BLaER1 treated with 17β-estradiol and CSF1 and Interleukin-3, amounts not matched to agents 10 nM and 100 nM (cell line): ENCODE data around the gene ANP32B.
A peak's percentile ranks its signal among the peaks of the same experiment; 100 is the strongest.
"Not testable (repeated sequence)": the region's sequence is repeated elsewhere in the genome, so short reads cannot be mapped to it uniquely, and the experiment has no call there.

Experiments
- H3K27ac ChIP-seq, 11 experiments: shearing (Covaris generic); formaldehyde crosslinking; 2 replicates each; pipeline ENCODE4 v1.8.1; 2022
- H3K27me3 ChIP-seq, 11 experiments: shearing (Covaris generic); formaldehyde crosslinking; 2 replicates each; pipeline ENCODE4 v1.8.1; 2022
- H3K36me3 ChIP-seq, 11 experiments: shearing (Covaris generic); formaldehyde crosslinking; 2 replicates each; pipeline ENCODE4 v1.8.1; 2022
- H3K4me1 ChIP-seq, 10 experiments: shearing (Covaris generic); formaldehyde crosslinking; 2 replicates each; pipeline ENCODE4 v1.8.1; 2022
- H3K4me2 ChIP-seq, 11 experiments: shearing (Covaris generic); formaldehyde crosslinking; 2 replicates each; pipeline ENCODE4 v1.8.1; 2022
- H3K4me3 ChIP-seq, 10 experiments: shearing (Covaris generic); formaldehyde crosslinking; 2 replicates each; pipeline ENCODE4 v1.8.1; 2022
- H3K9ac ChIP-seq, 11 experiments: shearing (Covaris generic); formaldehyde crosslinking; 2 replicates each; pipeline ENCODE4 v1.8.1; 2022
- H3K9me3 ChIP-seq, 11 experiments: shearing (Covaris generic); formaldehyde crosslinking; replicated peaks in 1 of 11; 2 replicates each; pipeline ENCODE4 v1.8.1; 2022
- H4K20me1 ChIP-seq, 11 experiments: shearing (Covaris generic); formaldehyde crosslinking; 2 replicates each; pipeline ENCODE4 v1.8.1; 2022
- Cebpa-rat ChIP-seq, 11 experiments: shearing (Covaris generic); IDR thresholded peaks; 2 replicates each; pipeline ENCODE4 v1.8.1; 2022

ANP32B gene

DNA sequence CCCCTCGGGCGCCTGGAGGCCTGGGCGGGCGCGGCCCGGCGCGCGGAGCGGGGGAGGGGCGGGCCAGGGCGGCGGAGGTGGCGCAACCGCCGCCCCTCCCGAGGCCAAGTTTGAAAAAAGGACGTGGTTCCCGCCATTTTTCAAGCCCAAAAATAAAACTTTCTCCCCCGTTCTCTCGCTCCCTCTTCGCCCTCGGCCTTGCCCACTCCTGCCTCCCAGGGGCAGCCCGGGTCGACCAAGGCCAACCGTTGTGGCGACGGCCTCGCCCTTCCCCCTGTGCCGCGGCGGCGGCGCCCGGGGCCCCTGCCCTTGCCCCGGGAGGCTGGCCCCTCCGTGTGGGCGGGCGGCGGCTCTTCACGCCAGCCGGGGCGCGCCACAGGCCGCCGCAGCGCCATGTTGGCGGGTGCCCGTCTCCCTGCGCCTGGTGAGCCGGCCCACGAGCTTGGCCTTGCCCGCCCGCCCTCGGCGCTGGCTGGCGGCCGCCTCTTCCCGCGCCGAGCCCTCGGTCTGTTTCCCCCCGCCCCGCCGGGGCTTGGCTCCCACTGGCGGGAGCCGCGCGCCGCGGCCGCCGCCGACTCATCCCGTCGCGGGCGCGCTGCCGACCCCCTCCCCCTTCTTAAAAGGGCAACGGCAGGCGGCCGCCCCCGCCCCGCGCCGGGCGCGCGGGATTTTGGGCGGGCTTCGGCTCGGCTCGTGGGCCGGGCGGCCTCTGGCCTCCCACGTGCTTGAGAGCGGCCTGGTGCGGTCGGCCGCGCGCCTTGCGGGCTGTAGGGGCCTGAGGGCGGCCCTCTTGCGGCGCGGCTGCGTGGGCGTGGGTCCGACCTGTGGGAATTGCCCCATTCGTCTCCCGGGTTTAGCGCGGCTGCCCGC, 1.3 kb downstream of the ANP32B start:
- Histone ChIP-seq H3K4me3 (peak overlapping the region; percentile 88 to 95 (median 93)), H3K27ac (peak overlapping the region; percentile 95 to 100 (median 100)), H3K4me2 (peak overlapping the region; percentile 85 to 97 (median 91)), H3K36me3 (peaks cover 0 to 40% (median 12%) of the 10 kb centered on the region in 11 experiments; a peak in 7 of 22 replicates), H4K20me1 (peaks cover 25 to 38% (median 34%) of the 10 kb centered on the region in 11 experiments), H3K27me3 (no peaks in the 10 kb centered on the region), H3K9ac (peak overlapping the region; percentile 98 to 100 (median 100)), H3K9me3 (peaks cover 0 to 3% (median 0%) of the 10 kb centered on the region in 11 experiments; a peak in 1 of 22 replicates), H3K4me1 (peaks cover 42 to 66% (median 61%) of the 10 kb centered on the region in 10 experiments)
- peak in 9 of 11 experiments; percentile 58 to 90 (median 75); a peak in 14 of 22 replicates for TF ChIP-seq Cebpa-rat (IDR thresholded peaks at IDR 0.05)

DNA sequence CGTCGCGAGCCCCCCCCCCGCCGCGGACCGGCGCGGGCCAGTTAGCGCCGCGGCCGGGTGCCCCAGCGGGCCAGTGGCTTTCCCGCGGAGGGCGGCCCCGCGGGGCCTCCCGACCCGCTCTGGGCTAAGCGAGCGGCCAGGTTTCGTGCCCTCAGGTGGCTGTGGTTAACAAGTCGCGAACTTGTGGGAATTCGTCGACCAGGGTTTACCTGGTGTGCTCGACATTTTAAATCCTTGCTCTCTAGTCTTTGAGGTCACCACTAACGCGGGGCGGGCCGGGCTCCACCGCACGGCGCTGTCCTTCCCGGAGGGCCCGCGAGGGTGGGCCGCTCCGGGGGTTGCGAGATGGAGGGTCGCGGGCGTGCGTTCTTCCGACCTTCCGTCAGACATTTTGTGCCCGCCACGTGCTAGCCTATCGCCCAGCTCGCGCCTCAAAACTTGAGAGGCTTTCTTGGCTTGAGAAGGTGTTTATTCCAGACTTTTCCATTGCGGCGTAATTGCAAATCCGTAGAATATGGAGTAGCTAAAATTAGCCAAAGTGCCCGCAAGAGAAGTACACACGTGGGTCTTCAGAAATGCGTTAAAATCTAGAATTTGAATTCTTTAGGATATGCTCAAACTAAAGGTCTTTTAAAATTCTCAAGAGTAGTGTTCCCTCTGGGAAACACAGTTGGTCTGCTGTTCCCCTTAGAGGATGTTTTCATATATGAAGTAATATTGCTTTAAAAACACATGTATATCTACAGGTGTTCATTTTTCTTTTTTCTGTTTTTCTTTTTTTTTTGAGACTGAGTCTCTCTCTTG, 2.1 kb downstream of the ANP32B start:
- Histone ChIP-seq H3K9me3 (peaks cover 0 to 3% (median 0%) of the 10 kb centered on the region in 11 experiments; a peak in 1 of 22 replicates), H3K4me2 (peak overlapping the region; percentile 85 to 97 (median 91)), H4K20me1 (peaks cover 33 to 46% (median 42%) of the 10 kb centered on the region in 11 experiments), H3K27me3 (no peaks in the 10 kb centered on the region), H3K4me1 (peaks cover 51 to 75% (median 69%) of the 10 kb centered on the region in 10 experiments), H3K27ac (peak overlapping the region; percentile 95 to 100 (median 100)), H3K4me3 (peak overlapping the region; percentile 88 to 95 (median 93)), H3K9ac (peak overlapping the region; percentile 98 to 100 (median 100)), H3K36me3 (peaks cover 0 to 48% (median 14%) of the 10 kb centered on the region in 11 experiments; a peak in 7 of 22 replicates)
- TF ChIP-seq Cebpa-rat (IDR thresholded peaks at IDR 0.05): no peak

DNA sequence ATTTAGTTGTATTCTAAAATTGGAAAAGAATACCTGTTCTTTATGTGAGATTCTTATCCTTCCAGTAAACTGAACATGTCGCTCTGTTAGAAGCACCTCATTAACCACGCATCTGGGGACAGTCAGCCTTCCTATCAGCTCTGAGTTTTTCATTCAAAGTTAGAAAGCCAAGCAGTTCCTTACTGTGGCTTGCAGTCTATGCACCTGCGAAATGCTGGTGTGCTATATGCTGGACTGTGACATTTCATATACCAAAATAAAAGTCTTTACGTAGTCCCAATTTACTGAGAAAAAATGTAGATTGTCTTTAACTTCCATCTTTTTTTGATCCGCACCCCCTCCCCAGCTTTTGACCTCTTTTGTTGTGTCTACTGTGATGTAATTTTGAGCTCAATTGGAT, 4.3 kb downstream of the ANP32B start:
- Histone ChIP-seq H3K9me3 (peaks cover 0 to 3% (median 0%) of the 10 kb centered on the region in 11 experiments; a peak in 1 of 22 replicates), H3K27me3 (no peaks in the 10 kb centered on the region), H4K20me1 (peaks cover 56 to 68% (median 64%) of the 10 kb centered on the region in 11 experiments), H3K4me2 (peak overlapping the region; percentile 22 to 97 (median 88)), H3K4me3 (no peak overlapping the region), H3K27ac (no peak overlapping the region), H3K36me3 (peaks cover 0 to 59% (median 22%) of the 10 kb centered on the region in 11 experiments; a peak in 8 of 22 replicates), H3K4me1 (peaks cover 64 to 80% (median 76%) of the 10 kb centered on the region in 10 experiments), H3K9ac (no peak overlapping the region)
- no peak for TF ChIP-seq Cebpa-rat (IDR thresholded peaks at IDR 0.05)

DNA sequence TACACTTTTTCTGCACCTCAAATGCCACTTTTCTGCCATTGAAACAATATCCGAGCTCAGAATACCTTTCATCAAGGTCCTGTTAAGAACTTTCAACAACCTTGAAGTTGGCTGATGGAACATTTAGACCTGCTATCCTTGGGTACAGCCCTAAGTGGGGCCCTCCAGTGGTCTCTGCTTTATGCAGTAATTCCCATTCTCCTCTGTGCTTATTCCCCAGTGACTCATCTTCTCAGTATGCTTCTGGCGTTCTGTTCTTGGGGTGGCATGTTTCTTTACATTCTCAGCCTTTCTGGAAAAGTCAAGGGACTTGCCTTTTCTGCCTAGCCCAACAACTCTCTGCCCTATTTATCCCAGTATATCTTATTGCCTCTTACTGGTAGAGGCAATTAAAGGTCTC, 7.1 kb downstream of the ANP32B start:
- no peak for TF ChIP-seq Cebpa-rat (IDR thresholded peaks at IDR 0.05)
- H3K9ac ChIP-seq: peak overlapping the region in 1 of 11 experiments; percentile 36; a peak in 1 of 22 replicates
- peaks cover 83 to 96% (median 92%) of the 10 kb centered on the region in 11 experiments for H4K20me1 ChIP-seq
- H3K9me3 ChIP-seq: peaks cover 0 to 3% (median 0%) of the 10 kb centered on the region in 11 experiments; a peak in 1 of 22 replicates
- H3K36me3 ChIP-seq: peaks cover 9 to 81% (median 43%) of the 10 kb centered on the region in 11 experiments
- H3K27ac ChIP-seq: no peak overlapping the region
- no peak overlapping the region for H3K4me3 ChIP-seq
- peak overlapping the region; percentile 4 to 94 (median 40); a peak in 18 of 22 replicates for H3K4me2 ChIP-seq
- peaks cover 73 to 89% (median 86%) of the 10 kb centered on the region in 10 experiments for H3K4me1 ChIP-seq
- no peaks in the 10 kb centered on the region for H3K27me3 ChIP-seq

DNA sequence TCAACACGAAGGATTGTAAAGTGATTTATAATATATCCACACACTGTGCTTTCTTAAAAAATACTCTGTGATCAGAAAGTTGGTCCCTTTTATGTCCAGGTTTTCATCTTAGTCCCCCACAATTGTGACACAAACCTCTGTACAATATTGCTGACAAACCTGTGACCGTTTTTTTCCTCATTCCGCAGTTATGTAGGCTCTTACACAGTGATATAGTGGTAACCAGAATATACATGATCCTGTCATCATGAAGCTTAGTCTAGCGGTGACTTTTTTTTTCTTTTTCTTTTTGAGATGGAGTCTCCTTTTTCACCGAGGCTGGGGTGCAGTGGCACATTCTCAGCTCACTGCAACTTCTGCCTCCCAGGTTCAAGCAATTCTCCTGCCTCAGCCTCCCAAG, 8.7 kb downstream of the ANP32B start:
- Histone ChIP-seq H3K9me3 (no peaks in the 10 kb centered on the region), H3K4me3 (no peak overlapping the region), H4K20me1 (peaks cover 93 to 100% (median 100%) of the 10 kb centered on the region in 11 experiments), H3K4me2 (peak overlapping the region in 9 of 11 experiments; percentile 46 to 79 (median 63); a peak in 19 of 22 replicates), H3K36me3 (peaks cover 25 to 83% (median 53%) of the 10 kb centered on the region in 11 experiments), H3K4me1 (peaks cover 58 to 73% (median 70%) of the 10 kb centered on the region in 10 experiments), H3K9ac (no peak overlapping the region), H3K27ac (0 out of 22 replicates have a peak overlapping the region, but pooled peaks of 1 of the 11 experiments have one; percentile 2), H3K27me3 (no peaks in the 10 kb centered on the region)
- TF ChIP-seq Cebpa-rat (IDR thresholded peaks at IDR 0.05): no peak

DNA sequence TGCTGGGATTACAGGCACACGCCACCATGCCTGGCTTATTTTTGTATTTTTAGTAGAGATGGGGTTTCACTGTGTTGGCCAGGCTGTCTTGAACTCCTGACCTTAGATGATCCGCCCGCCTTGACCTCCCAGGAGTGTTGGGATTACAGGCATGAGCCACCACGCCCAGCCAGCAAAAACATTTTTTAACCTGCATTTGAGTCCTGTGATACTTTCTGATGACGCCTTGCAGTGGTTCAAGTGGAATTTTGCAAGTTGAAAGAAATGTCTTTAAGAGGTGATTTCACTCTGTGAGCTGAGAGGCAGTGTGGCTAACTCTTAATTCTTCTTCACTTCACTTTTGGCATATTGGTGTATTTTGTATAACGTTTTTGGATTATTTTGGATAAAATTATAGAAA, 9.1 kb downstream of the ANP32B start:
- Histone ChIP-seq H3K4me3 (no peak overlapping the region), H3K27ac (peak overlapping the region in 1 of 11 experiments; percentile 2; a peak in 2 of 22 replicates), H3K9ac (no peak overlapping the region), H3K9me3 (no peaks in the 10 kb centered on the region), H3K27me3 (no peaks in the 10 kb centered on the region), H3K4me2 (peak overlapping the region in 10 of 11 experiments; percentile 46 to 79 (median 64); a peak in 20 of 22 replicates), H3K4me1 (peaks cover 56 to 69% (median 66%) of the 10 kb centered on the region in 10 experiments), H4K20me1 (peaks cover 93 to 100% (median 100%) of the 10 kb centered on the region in 11 experiments), H3K36me3 (peaks cover 29 to 86% (median 57%) of the 10 kb centered on the region in 11 experiments)
- TF ChIP-seq Cebpa-rat (IDR thresholded peaks at IDR 0.05): no peak

DNA sequence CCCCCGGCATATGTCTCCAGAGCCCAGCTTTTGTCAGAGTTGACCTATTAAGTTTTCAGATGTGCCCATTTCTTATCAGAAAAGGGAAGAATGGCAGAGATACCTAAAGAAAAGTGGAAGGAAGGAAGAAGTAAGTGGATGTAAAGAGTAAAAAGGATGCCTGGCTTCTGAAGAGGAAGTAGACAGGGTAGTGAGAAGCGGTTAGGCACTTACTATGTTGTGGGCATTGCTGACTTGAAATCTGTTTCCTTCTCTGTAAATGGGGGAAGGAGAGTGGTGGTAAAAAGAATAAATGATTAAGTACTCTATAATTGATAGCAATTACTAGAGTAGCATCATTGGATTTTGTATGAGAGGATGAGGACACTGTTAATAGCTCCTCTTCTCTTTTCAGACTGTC, 9.9 kb downstream of the ANP32B start:
- no peak overlapping the region for H3K9ac ChIP-seq
- H3K4me3 ChIP-seq: no peak overlapping the region
- H3K27me3 ChIP-seq: no peaks in the 10 kb centered on the region
- no peak for TF ChIP-seq Cebpa-rat (IDR thresholded peaks at IDR 0.05)
- H4K20me1 ChIP-seq: peaks cover 93 to 100% (median 100%) of the 10 kb centered on the region in 11 experiments
- peak overlapping the region in 3 of 11 experiments; percentile 1 to 45 (median 12); a peak in 4 of 22 replicates for H3K27ac ChIP-seq
- H3K36me3 ChIP-seq: peaks cover 36 to 90% (median 62%) of the 10 kb centered on the region in 11 experiments
- peaks cover 49 to 62% (median 60%) of the 10 kb centered on the region in 10 experiments for H3K4me1 ChIP-seq
- H3K9me3 ChIP-seq: no peaks in the 10 kb centered on the region
- H3K4me2 ChIP-seq: peak overlapping the region; percentile 46 to 79 (median 66)

DNA sequence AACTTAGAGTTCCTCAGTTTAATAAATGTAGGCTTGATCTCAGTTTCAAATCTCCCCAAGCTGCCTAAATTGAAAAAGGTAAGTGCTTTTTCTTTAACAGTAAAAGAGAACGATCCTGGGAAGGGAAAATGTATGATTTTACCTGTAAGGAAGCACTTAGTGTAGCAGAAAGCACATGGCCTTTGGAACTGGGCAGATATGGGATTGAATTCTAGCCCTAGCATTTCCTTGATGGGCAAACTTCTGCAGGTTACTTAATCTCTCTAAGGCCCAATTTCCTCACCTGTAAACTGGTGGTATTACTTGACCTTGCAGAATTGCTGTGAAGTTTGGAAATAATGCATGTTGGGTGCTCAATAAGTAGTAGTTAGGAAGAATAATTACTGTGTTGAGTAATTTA, 11.6 kb downstream of the ANP32B start:
- H3K36me3 ChIP-seq: peaks cover 53 to 92% (median 73%) of the 10 kb centered on the region in 11 experiments
- H4K20me1 ChIP-seq: peaks cover 83 to 100% (median 98%) of the 10 kb centered on the region in 11 experiments

DNA sequence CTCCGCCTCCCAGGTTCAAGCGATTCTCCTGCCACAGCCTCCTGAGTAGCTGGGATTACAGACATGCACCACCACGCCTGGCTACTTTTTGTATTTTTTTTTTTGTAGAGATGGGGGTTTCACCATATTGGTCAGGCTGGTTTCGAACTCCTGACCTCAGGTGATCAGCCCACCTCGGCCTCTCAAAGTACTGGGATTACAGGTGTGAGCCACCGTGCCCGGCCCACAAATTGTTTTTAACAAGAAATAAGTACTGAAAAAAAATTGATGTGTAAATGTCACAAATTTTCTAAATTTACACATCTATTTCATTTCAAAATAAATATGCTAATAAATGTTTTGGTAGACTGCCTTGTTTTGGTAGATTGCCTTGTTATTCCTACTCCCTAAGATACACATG, 13.5 kb downstream of the ANP32B start:
- peaks cover 75 to 100% (median 98%) of the 10 kb centered on the region in 11 experiments for H4K20me1 ChIP-seq
- peaks cover 71 to 95% (median 83%) of the 10 kb centered on the region in 11 experiments for H3K36me3 ChIP-seq
- H3K9me3 ChIP-seq, H3K9ac ChIP-seq, H3K27ac ChIP-seq, H3K4me2 ChIP-seq, H3K4me3 ChIP-seq, H3K27me3 ChIP-seq: not testable (repeated sequence)
- peaks cover 21 to 27% (median 25%) of the 10 kb centered on the region in 10 experiments for H3K4me1 ChIP-seq

More for the DNA sequence above, 11.6 kb downstream of the ANP32B start:
- Histone ChIP-seq H3K9me3 (no peaks in the 10 kb centered on the region), H3K4me3 (no peak overlapping the region), H3K4me1 (peaks cover 38 to 45% (median 43%) of the 10 kb centered on the region in 10 experiments), H3K27me3 (no peaks in the 10 kb centered on the region), H3K4me2 (no peak overlapping the region), H3K27ac (no peak overlapping the region), H3K9ac (no peak overlapping the region)
- TF ChIP-seq Cebpa-rat (IDR thresholded peaks at IDR 0.05): no peak
